ENCODE measurements around the gene GDF7. TPM values are rescaled to one million over a fixed set of nuclear protein-coding genes. Genes with fewer than 3 reads are reported as not detected.
A peak's percentile ranks its signal among the peaks of the same experiment; 100 is the strongest.

The GDF7 gene
- total and polyA plus RNA-seq, 4 experiments from 2014 or later, result 0.04 to 0.26 (median 0.21) TPM

- peaks cover 6 to 27% (median 17%) of the 10 kb centered on the region in 4 donors for H3K4me1 Mint-ChIP-seq
- CTCF ChIA-PET (ENCODE audit: partially characterized antibody), result interaction anchor here (1.0 to 8.1 kb wide), 3 partner anchors 10 to 306 kb away, joined by 3 to 246 read pairs (median 6); no protein-coding TSS in a partner anchor
- Histone ChIP-seq H3K36me3 (ENCODE audit: insufficient read depth, low read length) (no peaks in the 10 kb centered on the region), H3K4me3 (ENCODE audit: low read length in 2 of 2) (no peak overlapping the region), H3K27me3 (ENCODE audit: insufficient read depth, low read length) (peaks cover 44% of the 10 kb centered on the region), H3K4me1 (ENCODE audit: insufficient read depth, low read length) (peaks cover 22% of the 10 kb centered on the region), H3K9me3 (ENCODE audit: control insufficient read depth in 1 of 2, low read length in 2 of 2) (no peaks in the 10 kb centered on the region), H3K27ac (ENCODE audit: low read depth, low read length) (no peak overlapping the region)
- POLR2A ChIA-PET (ENCODE audit: partially characterized antibody), result no interaction called here
- DNase-seq, result no peak
- peak overlapping the region in 7 of 8 donors; percentile 52 to 91 (median 69) for H3K4me3 Mint-ChIP-seq
- no peaks in the 10 kb centered on the region for H3K9me3 Mint-ChIP-seq
- H3K36me3 Mint-ChIP-seq, result no peaks in the 10 kb centered on the region
- peaks cover 43 to 53% of the 10 kb centered on the region in 2 donors for H3K27me3 Mint-ChIP-seq
- peak overlapping the region in 2 of 7 donors; percentile 32 to 78 for H3K27ac Mint-ChIP-seq
- intact Hi-C loops (cut with micrococcal nuclease), result loop anchor here (5.0 kb wide), 1 partner anchor 453 kb away; no protein-coding TSS in a partner anchor
Observed at GRCh38 chr2:20664431-20665242, 2.3 kb upstream of the GDF7 start.

- Histone ChIP-seq H3K27ac (ENCODE audit: low read depth, low read length) (no peak overlapping the region), H3K9me3 (ENCODE audit: control insufficient read depth in 1 of 2, low read length in 2 of 2) (no peaks in the 10 kb centered on the region), H3K36me3 (ENCODE audit: insufficient read depth, low read length) (no peaks in the 10 kb centered on the region), H3K27me3 (ENCODE audit: insufficient read depth, low read length) (peaks cover 44% of the 10 kb centered on the region), H3K4me3 (ENCODE audit: low read length in 2 of 2) (no peak overlapping the region), H3K4me1 (ENCODE audit: insufficient read depth, low read length) (peaks cover 24% of the 10 kb centered on the region)
- DNase-seq, result no peak
- Mint-ChIP-seq H3K36me3 (no peaks in the 10 kb centered on the region), H3K27ac (no peak overlapping the region), H3K4me3 (peak overlapping the region; percentile 51 to 91 (median 84)), H3K4me1 (peaks cover 6 to 31% (median 17%) of the 10 kb centered on the region in 4 donors), H3K27me3 (peaks cover 43 to 53% of the 10 kb centered on the region in 2 donors), H3K9me3 (no peaks in the 10 kb centered on the region)
- intact Hi-C loops (cut with micrococcal nuclease), result loop anchor here (1.0 kb wide), 1 partner anchor 298 kb away; no protein-coding TSS in a partner anchor
- CTCF ChIA-PET (ENCODE audit: partially characterized antibody), result interaction anchor here (1.1 to 8.1 kb wide), 3 partner anchors 10 to 296 kb away, joined by 3 to 246 read pairs (median 3); no protein-coding TSS in a partner anchor
- POLR2A ChIA-PET (ENCODE audit: partially characterized antibody), result interaction anchor here (1.1 to 1.7 kb wide), 2 partner anchors 10 to 14 kb away, joined by 3 to 9 read pairs; partner anchors contain the start of gene HS1BP3
Observed at GRCh38 chr2:20665243-20666004, 1.5 kb upstream of the GDF7 start.

GRCh38 chr2:20666005-20666303 lies 990 bp upstream of the GDF7 start:
- POLR2A ChIA-PET (ENCODE audit: partially characterized antibody), result interaction anchor here (1.1 to 1.7 kb wide), 2 partner anchors 10 to 15 kb away, joined by 3 to 9 read pairs; partner anchors contain the start of gene HS1BP3
- intact Hi-C loops (cut with micrococcal nuclease), result loop anchor here (1.0 kb wide), 1 partner anchor 297 kb away; no protein-coding TSS in a partner anchor
- no peaks in the 10 kb centered on the region for H3K36me3 ChIP-seq (ENCODE audit: insufficient read depth, low read length)
- no peaks in the 10 kb centered on the region for H3K36me3 Mint-ChIP-seq
- H3K27me3 Mint-ChIP-seq, result peaks cover 42 to 49% of the 10 kb centered on the region in 2 donors
- no peaks in the 10 kb centered on the region for H3K9me3 Mint-ChIP-seq
- peaks cover 44% of the 10 kb centered on the region for H3K27me3 ChIP-seq (ENCODE audit: insufficient read depth, low read length)
- no peak overlapping the region for H3K27ac Mint-ChIP-seq
- H3K27ac ChIP-seq (ENCODE audit: low read depth, low read length), result no peak overlapping the region
- no peaks in the 10 kb centered on the region for H3K9me3 ChIP-seq (ENCODE audit: control insufficient read depth in 1 of 2, low read length in 2 of 2)
- peaks cover 24% of the 10 kb centered on the region for H3K4me1 ChIP-seq (ENCODE audit: insufficient read depth, low read length)
- peak overlapping the region; percentile 78 to 91 (median 86) for H3K4me3 Mint-ChIP-seq
- CTCF ChIA-PET (ENCODE audit: partially characterized antibody), result interaction anchor here (1.1 to 8.1 kb wide), 3 partner anchors 10 to 295 kb away, joined by 3 to 246 read pairs (median 3); no protein-coding TSS in a partner anchor
- H3K4me3 ChIP-seq (ENCODE audit: low read length in 2 of 2), result peak overlapping the region in 1 of 2 donors; percentile 38
- no peak for DNase-seq
- peaks cover 6 to 31% (median 17%) of the 10 kb centered on the region in 4 donors for H3K4me1 Mint-ChIP-seq

GRCh38 chr2:20667151-20667530 lies 197 bp downstream of the GDF7 start:
- Mint-ChIP-seq H3K4me1 (peaks cover 6 to 36% (median 18%) of the 10 kb centered on the region in 4 donors), H3K9me3 (peaks cover 0 to under 1% (median 0%) of the 10 kb centered on the region in 8 donors), H3K27me3 (peaks cover 40 to 51% of the 10 kb centered on the region in 2 donors), H3K27ac (no peak overlapping the region), H3K36me3 (no peaks in the 10 kb centered on the region), H3K4me3 (no peak overlapping the region)
- intact Hi-C loops (cut with micrococcal nuclease), result no loop called here
- peaks cover 39% of the 10 kb centered on the region for H3K27me3 ChIP-seq (ENCODE audit: insufficient read depth, low read length)
- H3K4me1 ChIP-seq (ENCODE audit: insufficient read depth, low read length), result peaks cover 24% of the 10 kb centered on the region
- no peak for DNase-seq
- no peaks in the 10 kb centered on the region for H3K36me3 ChIP-seq (ENCODE audit: insufficient read depth, low read length)
- ChIA-PET CTCF (ENCODE audit: partially characterized antibody) (interaction anchor here (1.0 kb wide), 1 partner anchor 9 kb away, joined by 3 read pairs; no protein-coding TSS in a partner anchor), POLR2A (ENCODE audit: partially characterized antibody) (interaction anchor here (1.7 kb wide), 1 partner anchor 16 kb away, joined by 9 read pairs; the partner anchor contains the start of gene HS1BP3)
- H3K27ac ChIP-seq (ENCODE audit: low read depth, low read length), result no peak overlapping the region
- no peaks in the 10 kb centered on the region for H3K9me3 ChIP-seq (ENCODE audit: control insufficient read depth in 1 of 2, low read length in 2 of 2)
- no peak overlapping the region for H3K4me3 ChIP-seq (ENCODE audit: low read length in 2 of 2)

- intact Hi-C loops (cut with micrococcal nuclease), result no loop called here
- Mint-ChIP-seq H3K4me3 (peak overlapping the region; percentile 26 to 82 (median 72)), H3K9me3 (peaks cover 0 to 2% (median 0%) of the 10 kb centered on the region in 8 donors), H3K4me1 (peaks cover 6 to 36% (median 18%) of the 10 kb centered on the region in 4 donors), H3K27me3 (peaks cover 34 to 49% of the 10 kb centered on the region in 2 donors), H3K27ac (peak overlapping the region in 1 of 7 donors; percentile 40), H3K36me3 (no peaks in the 10 kb centered on the region)
- ChIA-PET CTCF (ENCODE audit: partially characterized antibody) (no interaction called here), POLR2A (ENCODE audit: partially characterized antibody) (interaction anchor here (1.7 kb wide), 1 partner anchor 16 kb away, joined by 9 read pairs; the partner anchor contains the start of gene HS1BP3)
- no peak overlapping the region for H3K27ac ChIP-seq (ENCODE audit: low read depth, low read length)
- H3K9me3 ChIP-seq (ENCODE audit: control insufficient read depth in 1 of 2, low read length in 2 of 2), result no peaks in the 10 kb centered on the region
- H3K4me3 ChIP-seq (ENCODE audit: low read length in 2 of 2), result no peak overlapping the region
- H3K36me3 ChIP-seq (ENCODE audit: insufficient read depth, low read length), result no peaks in the 10 kb centered on the region
- H3K4me1 ChIP-seq (ENCODE audit: insufficient read depth, low read length), result peaks cover 24% of the 10 kb centered on the region
- H3K27me3 ChIP-seq (ENCODE audit: insufficient read depth, low read length), result peaks cover 44% of the 10 kb centered on the region
- no peak for DNase-seq
Observed at GRCh38 chr2:20667531-20668401, 822 bp downstream of the GDF7 start.

- Mint-ChIP-seq H3K4me1 (peaks cover 6 to 36% (median 19%) of the 10 kb centered on the region in 4 donors), H3K4me3 (peak overlapping the region in 7 of 8 donors; percentile 56 to 82 (median 74)), H3K27ac (peak overlapping the region in 1 of 7 donors; percentile 40), H3K36me3 (no peaks in the 10 kb centered on the region), H3K9me3 (peaks cover 0 to 2% (median 0%) of the 10 kb centered on the region in 8 donors), H3K27me3 (peaks cover 33 to 50% of the 10 kb centered on the region in 2 donors)
- intact Hi-C loops (cut with micrococcal nuclease), result no loop called here
- Histone ChIP-seq H3K27ac (ENCODE audit: low read depth, low read length) (no peak overlapping the region), H3K9me3 (ENCODE audit: control insufficient read depth in 1 of 2, low read length in 2 of 2) (no peaks in the 10 kb centered on the region), H3K4me3 (ENCODE audit: low read length in 2 of 2) (no peak overlapping the region), H3K36me3 (ENCODE audit: insufficient read depth, low read length) (no peaks in the 10 kb centered on the region), H3K27me3 (ENCODE audit: insufficient read depth, low read length) (peaks cover 47% of the 10 kb centered on the region), H3K4me1 (ENCODE audit: insufficient read depth, low read length) (peaks cover 24% of the 10 kb centered on the region)
- no peak for DNase-seq
- ChIA-PET CTCF (ENCODE audit: partially characterized antibody) (no interaction called here), POLR2A (ENCODE audit: partially characterized antibody) (no interaction called here)
Observed at GRCh38 chr2:20668451-20668850, 1.5 kb downstream of the GDF7 start.
